ENCODE results near the gene NDUFAF8.
A peak's percentile ranks its signal among the peaks of the same experiment; 100 is the strongest.

Gene NDUFAF8

GRCh38 chr17:81238815-81239713, at the start of gene NDUFAF8, which contains the start of gene TEPSIN:
NDUFAF8 (plus strand) TSS chr17:81239318; CDS start chr17:81239364, 46 bp downstream.
TEPSIN (minus strand) TSS chr17:81239055; CDS start chr17:81239033, 22 bp downstream.
- peak; percentile 100 for DNase-seq (ENCODE audit: low read depth in 2 of 2)

GRCh38 chr17:81189670-81190530, 49.2 kb upstream of the NDUFAF8 start:
- DNase-seq (ENCODE audit: low read depth in 2 of 2), result no peak

- no peak for DNase-seq (ENCODE audit: low read depth in 2 of 2)
These were observed 48.5 kb upstream of the NDUFAF8 start for GRCh38 chr17:81190591-81190990.

- no peak for DNase-seq (ENCODE audit: low read depth in 2 of 2)
These were observed 48.0 kb upstream of the NDUFAF8 start for GRCh38 chr17:81191116-81191515.

- DNase-seq (ENCODE audit: low read depth in 2 of 2), result no peak
These were observed 47.5 kb upstream of the NDUFAF8 start for GRCh38 chr17:81191646-81192045.

- DNase-seq (ENCODE audit: low read depth in 2 of 2), result no peak
These were observed 46.6 kb upstream of the NDUFAF8 start for GRCh38 chr17:81192386-81193050.

GRCh38 chr17:81193051-81193410, 46.1 kb upstream of the NDUFAF8 start:
- no peak for DNase-seq (ENCODE audit: low read depth in 2 of 2)

- no peak for DNase-seq (ENCODE audit: low read depth in 2 of 2)
These were observed 45.5 kb upstream of the NDUFAF8 start for GRCh38 chr17:81193470-81194224.

GRCh38 chr17:81194225-81194760, 44.8 kb upstream of the NDUFAF8 start:
- DNase-seq (ENCODE audit: low read depth in 2 of 2), result no peak

- no peak for DNase-seq (ENCODE audit: low read depth in 2 of 2)
These were observed 43.9 kb upstream of the NDUFAF8 start for GRCh38 chr17:81194941-81195901.

GRCh38 chr17:81195941-81196495, 43.1 kb upstream of the NDUFAF8 start:
- no peak for DNase-seq (ENCODE audit: low read depth in 2 of 2)

GRCh38 chr17:81196505-81197408, 42.4 kb upstream of the NDUFAF8 start:
- no peak for DNase-seq (ENCODE audit: low read depth in 2 of 2)

GRCh38 chr17:81197409-81197795, 41.7 kb upstream of the NDUFAF8 start:
- no peak for DNase-seq (ENCODE audit: low read depth in 2 of 2)

GRCh38 chr17:81197831-81198490, 41.2 kb upstream of the NDUFAF8 start:
- DNase-seq (ENCODE audit: low read depth in 2 of 2), result no peak

GRCh38 chr17:81198826-81199481, 40.2 kb upstream of the NDUFAF8 start:
- DNase-seq (ENCODE audit: low read depth in 2 of 2), result no peak

- no peak for DNase-seq (ENCODE audit: low read depth in 2 of 2)
These were observed 39.7 kb upstream of the NDUFAF8 start for GRCh38 chr17:81199482-81199830.

GRCh38 chr17:81200201-81200600, 38.9 kb upstream of the NDUFAF8 start:
- no peak for DNase-seq (ENCODE audit: low read depth in 2 of 2)
